ENCODE data around the gene PLCB1. TPM values are rescaled to one million over a fixed set of nuclear protein-coding genes. Genes with fewer than 3 reads are reported as not detected.

The PLCB1 gene
- total RNA-seq, 1 experiment from 2014 or later: 0.06 TPM

GRCh38 chr20:8656335-8656734 is 524.3 kb downstream of the PLCB1 start:
- DNase-seq (ENCODE audit: low read depth): no peak

GRCh38 chr20:8657664-8658063 is 525.6 kb downstream of the PLCB1 start:
- DNase-seq (ENCODE audit: low read depth): no peak

GRCh38 chr20:8658103-8658502 is 526.0 kb downstream of the PLCB1 start:
- DNase-seq (ENCODE audit: low read depth): no peak

GRCh38 chr20:8661229-8661952 is 529.3 kb downstream of the PLCB1 start:
- no peak for DNase-seq (ENCODE audit: low read depth)

- no peak for DNase-seq (ENCODE audit: low read depth)
Observed at GRCh38 chr20:8662433-8662954, 530.4 kb downstream of the PLCB1 start.

- no peak for DNase-seq (ENCODE audit: low read depth)
Observed at GRCh38 chr20:8663424-8663823, 531.4 kb downstream of the PLCB1 start.

GRCh38 chr20:8664778-8665177 is 532.7 kb downstream of the PLCB1 start:
- DNase-seq (ENCODE audit: low read depth): no peak

- DNase-seq (ENCODE audit: low read depth): no peak
Observed at GRCh38 chr20:8667306-8667705, 535.2 kb downstream of the PLCB1 start.

- no peak for DNase-seq (ENCODE audit: low read depth)
Observed at GRCh38 chr20:8670207-8670892, 538.3 kb downstream of the PLCB1 start.

- no peak for DNase-seq (ENCODE audit: low read depth)
Observed at GRCh38 chr20:8670893-8671215, 538.8 kb downstream of the PLCB1 start.

- no peak for DNase-seq (ENCODE audit: low read depth)
Observed at GRCh38 chr20:8671370-8671961, 539.4 kb downstream of the PLCB1 start.

GRCh38 chr20:8673116-8673515 is 541.0 kb downstream of the PLCB1 start:
- DNase-seq (ENCODE audit: low read depth): no peak

- no peak for DNase-seq (ENCODE audit: low read depth)
Observed at GRCh38 chr20:8675896-8676295, 543.8 kb downstream of the PLCB1 start.

GRCh38 chr20:8678098-8678776 is 546.2 kb downstream of the PLCB1 start:
- no peak for DNase-seq (ENCODE audit: low read depth)

GRCh38 chr20:8689337-8689736 is 557.3 kb downstream of the PLCB1 start:
- DNase-seq (ENCODE audit: low read depth): no peak

GRCh38 chr20:8690074-8690473 is 558.0 kb downstream of the PLCB1 start:
- no peak for DNase-seq (ENCODE audit: low read depth)

GRCh38 chr20:8693709-8694108 is 561.6 kb downstream of the PLCB1 start:
- DNase-seq (ENCODE audit: low read depth): no peak

GRCh38 chr20:8700756-8701155 is 568.7 kb downstream of the PLCB1 start:
- DNase-seq (ENCODE audit: low read depth): no peak

GRCh38 chr20:8706961-8707700 is 575.1 kb downstream of the PLCB1 start:
- DNase-seq (ENCODE audit: low read depth): no peak

GRCh38 chr20:8709627-8710026 is 577.6 kb downstream of the PLCB1 start:
- DNase-seq (ENCODE audit: low read depth): no peak

GRCh38 chr20:8711501-8711900 is 579.4 kb downstream of the PLCB1 start:
- no peak for DNase-seq (ENCODE audit: low read depth)

- no peak for DNase-seq (ENCODE audit: low read depth)
Observed at GRCh38 chr20:8714206-8714605, 582.1 kb downstream of the PLCB1 start.
